Esophagus mucosa (tissue), 1 donor: ENCODE data around the gene CXorf66. TPM values are rescaled to one million over a fixed set of nuclear protein-coding genes. Genes with fewer than 3 reads are reported as not detected.
"Not testable (repeated sequence)": the region's sequence is repeated elsewhere in the genome, so short reads cannot be mapped to it uniquely, and the experiment has no call there.

Experiments
- ATAC-seq: fragments of 200-7000 bp; cut with Tn5 transposase; one replicate; pipeline ENCODE4 v1.9.1; 2020
- total RNA-seq: library from RNA; stranded (reverse); gene quantifications from one replicate; pipeline ENCODE4 v1.2.4, GENCODE V29; 2023
- donor health status: DM: yes; HTN: yes; CAD: no.

The CXorf66 gene
- total RNA-seq, result not detected

- ATAC-seq, result no peak
Measured at GRCh38 chrX:139965421-139965820, at the start of gene CXorf66. Gene CXorf66 (minus strand): TSS chrX:139965521. CDS start chrX:139965496, 25 bp downstream.

- ATAC-seq, result no peak
Measured at GRCh38 chrX:139982856-139983255, 17.5 kb upstream of the CXorf66 start.

- ATAC-seq, result no peak
Measured at GRCh38 chrX:139974471-139974870, 9.2 kb upstream of the CXorf66 start.

- no peak for ATAC-seq
Measured at GRCh38 chrX:139972629-139973624, 7.6 kb upstream of the CXorf66 start.

GRCh38 chrX:139972113-139972512, 6.8 kb upstream of the CXorf66 start:
- no peak for ATAC-seq

- no peak for ATAC-seq
Measured at GRCh38 chrX:139971394-139971749, 6.1 kb upstream of the CXorf66 start.

GRCh38 chrX:139969286-139969685, 4.0 kb upstream of the CXorf66 start:
- ATAC-seq, result no peak

GRCh38 chrX:139967750-139968149, 2.4 kb upstream of the CXorf66 start:
- ATAC-seq, result no peak

GRCh38 chrX:139967300-139967699, 2.0 kb upstream of the CXorf66 start:
- ATAC-seq, result no peak

- ATAC-seq, result not testable (repeated sequence)
Measured at GRCh38 chrX:139966159-139966558, 838 bp upstream of the CXorf66 start.

- not testable (repeated sequence) for ATAC-seq
Measured at GRCh38 chrX:139961091-139961490, 4.2 kb downstream of the CXorf66 start.

- no peak for ATAC-seq
Measured at GRCh38 chrX:139949703-139950102, 15.6 kb downstream of the CXorf66 start.

- no peak for ATAC-seq
Measured at GRCh38 chrX:139945075-139945474, 20.2 kb downstream of the CXorf66 start.

- no peak for ATAC-seq
Measured at GRCh38 chrX:139936259-139936658, 29.1 kb downstream of the CXorf66 start.

- no peak for ATAC-seq
Measured at GRCh38 chrX:139933904-139934303, 31.4 kb downstream of the CXorf66 start.

GRCh38 chrX:139932901-139933796, 32.2 kb downstream of the CXorf66 start, which contains the start of gene ATP11C:
Gene ATP11C (minus strand): TSS chrX:139933053. CDS start chrX:139932042, 1,011 bp downstream.
- peak; percentile 95 for ATAC-seq

- peak; percentile 57 for ATAC-seq
Measured at GRCh38 chrX:139932073-139932900, 33.0 kb downstream of the CXorf66 start.

GRCh38 chrX:139931646-139932072, 33.7 kb downstream of the CXorf66 start:
- ATAC-seq, result no peak

GRCh38 chrX:139930916-139931645, 34.2 kb downstream of the CXorf66 start:
- no peak for ATAC-seq

GRCh38 chrX:139930401-139930800, 34.9 kb downstream of the CXorf66 start:
- ATAC-seq, result no peak

GRCh38 chrX:139929876-139930275, 35.4 kb downstream of the CXorf66 start:
- no peak for ATAC-seq
